Fibroblast of pulmonary artery (primary cell): Measurements from ENCODE around the gene NRM.
"Not testable (repeated sequence)": the region's sequence is repeated elsewhere in the genome, so short reads cannot be mapped to it uniquely, and the experiment has no call there.

Source experiments
- DNase-seq: peaks from one replicate; pipeline ENCODE4 v3.0.0-alpha.2; 2010; ENCODE audit warnings: low read depth
- H3K4me3 ChIP-seq: replicated peaks from 2 replicates; pipeline ENCODE4 v1.5.1; 2011; ENCODE audit warnings: low read depth, mild to moderate bottlenecking, control low read depth, low read length, moderate library complexity
- CTCF ChIP-seq: IDR thresholded peaks from 2 replicates; pipeline ENCODE4 v1.5.1; 2011; ENCODE audit warnings: mild to moderate bottlenecking, control low read depth, low read length, inconsistent platforms; ENCODE audit errors: missing control alignments

NRM gene

GRCh38 chr6:30727920-30728553, 37.3 kb upstream of the NRM start:
- TF ChIP-seq CTCF, result peak; percentile 37
- no peak overlapping the region for H3K4me3 ChIP-seq
- peak; percentile 68 for DNase-seq

- no peak overlapping the region for H3K4me3 ChIP-seq
- TF ChIP-seq CTCF, result no peak
- DNase-seq, result no peak
These were observed 36.0 kb upstream of the NRM start for GRCh38 chr6:30726506-30727413.

GRCh38 chr6:30725713-30726505, 35.1 kb upstream of the NRM start:
- no peak overlapping the region for H3K4me3 ChIP-seq
- peak; percentile 38 for DNase-seq
- no peak for TF ChIP-seq CTCF

- TF ChIP-seq CTCF, result no peak
- no peak for DNase-seq
- no peak overlapping the region for H3K4me3 ChIP-seq
These were observed 34.3 kb upstream of the NRM start for GRCh38 chr6:30724906-30725667.

GRCh38 chr6:30723843-30724741, 33.3 kb upstream of the NRM start:
- H3K4me3 ChIP-seq, DNase-seq: not testable (repeated sequence)

GRCh38 chr6:30723159-30723842, 32.5 kb upstream of the NRM start:
- peak overlapping the region; percentile 88 for H3K4me3 ChIP-seq
- DNase-seq, result not testable (repeated sequence)
